HG03571 (cell line): ENCODE data around the gene THUMPD2.
"Not testable (repeated sequence)": the region's sequence is repeated elsewhere in the genome, so short reads cannot be mapped to it uniquely, and the experiment has no call there.

Source experiments
- ATAC-seq: cut with Tn5 transposase; IDR thresholded peaks from one replicate; pipeline ENCODE4 v1.9.1; 2021; ENCODE audit not compliant: unreplicated experiment

THUMPD2 gene

GRCh38 chr2:39757156-39757555 is 21.9 kb downstream of the THUMPD2 start:
- ATAC-seq = no peak

GRCh38 chr2:39755466-39755865 is 23.6 kb downstream of the THUMPD2 start:
- ATAC-seq = no peak

DNA sequence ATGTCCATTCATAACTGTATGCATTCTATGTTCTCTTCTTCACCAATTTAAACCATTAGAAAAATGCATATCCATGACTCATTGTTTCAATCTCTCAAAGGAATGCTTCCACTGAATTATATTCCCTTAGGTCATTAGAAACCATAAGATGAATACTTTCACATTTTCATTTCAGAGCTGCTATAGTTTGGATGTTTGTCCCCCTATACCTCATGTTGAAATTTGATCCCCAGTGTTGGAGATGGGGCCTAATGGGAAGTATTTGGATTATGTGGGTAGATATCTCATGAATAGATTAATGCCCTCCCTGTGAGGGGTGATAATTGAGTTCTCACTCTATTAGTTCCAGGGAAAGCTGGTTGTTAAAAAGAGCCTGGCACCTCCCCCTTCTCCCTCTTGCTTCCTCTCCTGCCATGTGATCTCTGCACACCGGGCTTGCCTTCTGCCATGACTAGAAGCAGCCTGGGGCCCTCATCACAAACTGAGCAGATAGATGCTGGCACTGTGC is 35.7 kb downstream of the THUMPD2 start:
- no peak for ATAC-seq

- ATAC-seq = no peak
Observed at GRCh38 chr2:39741871-39742270, 37.2 kb downstream of the THUMPD2 start.

GRCh38 chr2:39739386-39739785 is 39.7 kb downstream of the THUMPD2 start:
- no peak for ATAC-seq

DNA sequence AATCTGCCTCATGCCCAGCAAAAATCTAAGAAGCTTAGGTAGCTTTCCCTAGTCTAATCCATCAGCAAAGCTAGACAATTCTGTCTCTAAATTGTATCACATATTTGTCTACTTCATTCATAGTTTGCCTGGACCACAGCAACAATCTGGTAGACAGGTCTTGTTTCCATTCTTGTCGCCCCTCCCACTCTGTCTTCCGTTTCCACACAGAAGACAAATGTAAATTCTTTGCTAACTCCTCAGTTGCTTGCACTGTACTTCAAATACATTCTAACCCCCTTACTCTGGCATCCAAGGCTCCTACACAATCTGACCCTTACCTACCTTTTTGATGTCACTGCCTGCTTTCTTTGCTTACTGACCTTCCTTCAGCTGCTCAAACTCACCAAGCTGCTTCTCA is 40.1 kb downstream of the THUMPD2 start:
- no peak for ATAC-seq

- ATAC-seq = no peak
Observed at GRCh38 chr2:39737661-39738060, 41.4 kb downstream of the THUMPD2 start.

- ATAC-seq = no peak
Observed at GRCh38 chr2:39736640-39737039, 42.4 kb downstream of the THUMPD2 start.

DNA sequence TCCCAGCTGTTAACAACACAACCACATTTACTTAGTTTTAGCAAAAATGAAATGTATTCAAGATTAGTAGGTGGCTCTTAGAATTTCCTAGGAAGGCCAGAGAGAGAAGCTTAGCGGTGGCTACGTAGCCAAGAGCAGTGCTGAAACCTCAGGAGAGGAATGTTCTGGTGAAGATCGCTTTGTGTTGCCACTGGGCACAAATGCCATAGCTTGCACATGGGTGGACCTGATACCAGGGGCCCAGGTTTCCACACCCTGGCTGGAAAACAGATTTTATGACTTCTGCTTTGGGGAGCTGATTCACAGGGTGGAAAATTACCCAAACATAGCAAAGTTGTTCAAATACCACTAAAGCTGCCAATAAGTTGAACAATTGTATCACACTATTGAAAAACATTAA is 43.4 kb downstream of the THUMPD2 start:
- ATAC-seq = no peak

GRCh38 chr2:39734445-39734844 is 44.6 kb downstream of the THUMPD2 start:
- no peak for ATAC-seq

- no peak for ATAC-seq
Observed at GRCh38 chr2:39733070-39733674, 45.9 kb downstream of the THUMPD2 start.

DNA sequence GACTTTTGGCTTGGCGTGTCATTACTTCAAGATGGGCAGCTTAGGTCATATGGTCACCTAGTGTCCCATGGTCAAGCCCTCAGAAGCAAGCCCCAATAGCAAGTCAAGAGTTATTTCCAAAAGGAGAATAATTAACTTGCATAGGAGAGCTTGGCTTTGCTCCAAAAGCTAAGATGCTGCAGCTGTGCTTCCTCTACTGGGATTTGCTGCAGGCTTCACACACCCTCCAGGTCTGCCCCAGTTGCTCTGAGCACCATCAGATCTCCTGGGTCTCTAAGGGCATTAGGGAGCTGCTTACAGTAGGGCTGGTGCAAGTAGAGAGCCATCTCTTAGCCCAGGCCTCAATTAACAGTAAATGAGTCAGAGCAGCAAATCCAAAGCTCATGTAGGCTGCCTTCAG is 46.6 kb downstream of the THUMPD2 start:
- ATAC-seq = no peak

- no peak for ATAC-seq
Observed at GRCh38 chr2:39731546-39731945, 47.5 kb downstream of the THUMPD2 start.

- peak; percentile 49 for ATAC-seq
Observed at GRCh38 chr2:39730685-39731302, 48.3 kb downstream of the THUMPD2 start.

DNA sequence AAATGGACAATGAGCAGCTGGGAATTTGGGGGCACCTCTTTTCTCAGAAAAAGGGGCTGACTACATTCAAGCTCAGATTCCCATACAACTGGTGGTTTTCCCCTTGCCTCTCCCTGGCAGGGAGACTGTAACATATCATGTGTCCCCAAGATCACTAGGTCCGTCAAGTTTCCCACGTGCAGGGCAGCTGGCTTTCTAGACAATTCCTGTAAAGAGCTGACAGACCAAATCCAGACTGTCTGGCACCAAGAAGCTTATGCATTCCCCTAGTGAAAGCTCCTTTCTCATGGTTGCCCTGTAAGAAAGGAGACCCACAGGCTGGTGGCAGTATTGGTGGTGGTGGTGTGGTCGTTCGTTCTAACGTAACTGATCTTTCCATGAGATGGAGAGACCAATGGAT is 48.8 kb downstream of the THUMPD2 start:
- no peak for ATAC-seq

- ATAC-seq = peak; percentile 41
Observed at GRCh38 chr2:39728941-39729351, 50.1 kb downstream of the THUMPD2 start.

DNA sequence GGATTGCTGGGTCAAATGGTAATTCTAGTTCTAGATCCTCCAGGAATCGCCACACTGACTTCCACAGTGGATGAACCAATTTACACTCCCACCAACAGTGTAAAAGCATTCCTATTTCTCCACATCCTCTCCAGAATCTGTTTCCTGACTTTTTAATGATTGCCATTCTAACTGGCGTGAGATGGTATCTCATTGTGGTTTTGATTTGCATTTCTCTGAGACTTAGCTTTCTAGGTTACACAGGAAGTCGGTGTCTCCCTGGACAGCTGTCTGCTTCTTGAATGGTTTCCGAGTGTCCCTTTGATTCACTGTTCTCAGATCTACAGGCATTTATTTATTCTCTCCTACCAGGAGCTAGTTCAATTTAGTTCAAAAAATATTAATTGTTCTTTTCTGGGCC is 51.0 kb downstream of the THUMPD2 start:
- not testable (repeated sequence) for ATAC-seq

- no peak for ATAC-seq
Observed at GRCh38 chr2:39725401-39725800, 53.7 kb downstream of the THUMPD2 start.

GRCh38 chr2:39724828-39725144 is 54.3 kb downstream of the THUMPD2 start:
- no peak for ATAC-seq

DNA sequence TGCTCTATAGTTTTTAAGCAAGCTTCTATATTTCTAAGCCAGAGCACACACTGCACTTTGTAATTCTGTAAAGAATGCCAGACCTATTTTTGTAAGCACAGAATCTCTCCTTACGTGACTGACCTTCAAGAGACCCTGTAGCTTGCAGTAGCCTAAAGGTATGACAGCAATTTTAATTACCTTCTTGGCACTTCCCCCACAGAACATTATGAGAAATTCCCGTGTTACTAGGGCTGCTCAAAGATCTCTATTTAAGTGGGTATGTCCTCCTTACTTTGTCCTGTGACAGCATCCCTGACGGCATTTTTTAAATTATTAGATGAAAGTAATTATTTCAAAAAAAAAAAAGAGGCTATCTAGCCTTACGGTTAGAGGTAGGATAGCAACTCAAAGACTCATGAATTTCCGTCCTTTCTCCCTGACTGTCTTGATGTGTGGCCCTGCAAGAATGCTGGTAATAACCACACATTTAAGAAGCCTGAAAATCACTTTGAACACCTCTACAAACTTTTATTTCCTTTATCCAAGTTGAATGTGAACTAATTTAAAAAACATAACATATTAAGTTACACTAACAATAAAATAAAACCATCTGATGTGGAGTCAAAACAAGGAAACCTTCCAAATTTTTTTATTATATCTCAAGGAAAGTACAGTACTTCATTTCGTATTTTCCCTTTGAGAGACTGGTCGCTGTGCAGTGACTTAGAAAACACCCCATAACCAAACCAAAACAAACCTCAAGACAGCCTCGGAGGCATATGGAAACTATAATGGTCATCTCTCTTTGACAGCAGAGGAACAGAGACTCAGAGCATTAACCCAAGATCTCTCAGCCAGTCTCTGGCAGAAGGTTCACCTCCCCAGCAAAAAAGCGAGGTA is 54.9 kb downstream of the THUMPD2 start:
- ATAC-seq = no peak

DNA sequence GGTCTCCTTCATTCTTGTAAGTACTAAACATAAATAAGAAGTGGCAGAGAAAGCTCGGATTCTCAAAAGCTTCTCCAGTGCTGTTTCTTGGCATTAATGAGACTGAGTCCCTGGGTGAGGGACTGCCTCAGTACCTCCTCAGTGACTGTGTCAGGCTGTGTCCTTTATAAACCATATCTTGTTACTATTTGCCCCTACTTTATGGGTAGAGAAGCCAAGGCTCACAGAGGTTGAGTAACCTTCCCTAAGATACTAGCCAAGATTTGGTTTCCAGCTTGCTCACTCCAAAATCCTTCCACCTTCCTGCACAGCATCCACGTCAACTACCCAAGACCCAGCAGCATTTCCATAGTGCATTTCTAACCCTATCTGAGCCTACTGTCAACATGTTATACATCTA is 55.6 kb downstream of the THUMPD2 start:
- ATAC-seq = no peak

- no peak for ATAC-seq
Observed at GRCh38 chr2:39720970-39721369, 58.1 kb downstream of the THUMPD2 start.
